Measurements from ENCODE around the gene FNDC3B. TPM values are rescaled to one million over a fixed set of nuclear protein-coding genes. Genes with fewer than 3 reads are reported as not detected.

FNDC3B gene
- total and polyA plus RNA-seq, 2 donors (not counting 1 experiment from before 2014, with no cell fraction given), result 1.2 to 9.2 TPM

DNA sequence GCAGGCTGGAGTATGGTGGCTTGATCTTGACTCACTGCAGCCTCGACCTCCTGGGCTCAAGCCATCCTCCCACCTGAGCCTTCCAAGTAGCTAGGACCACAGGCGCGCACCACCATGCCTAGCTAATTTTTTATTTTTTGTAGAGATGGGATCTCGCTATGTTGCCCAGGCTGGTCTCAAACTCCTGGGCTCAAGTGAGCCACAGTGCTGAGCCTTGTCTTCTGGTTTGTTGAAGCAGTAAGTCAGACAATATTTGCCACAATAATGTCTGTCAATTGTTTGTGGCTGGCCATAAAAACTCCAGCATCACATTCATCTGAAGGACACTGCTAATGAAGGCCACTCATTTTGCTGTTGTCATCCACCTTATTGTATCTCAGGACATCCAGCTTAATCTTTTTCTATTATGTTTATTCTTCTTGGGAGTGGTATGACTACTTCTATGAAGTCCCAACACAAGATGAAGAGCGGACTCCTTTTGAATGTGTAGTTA is 185.9 kb downstream of the FNDC3B start:
- CTCF ChIA-PET, result no interaction called here
- no peak overlapping the region for H3K9ac ChIP-seq (ENCODE audit: low read length)
- ATAC-seq (ENCODE audit: low read depth) (no peak), DNase-seq (no peak)
- H3K36me3 ChIP-seq (replicated peaks in 1 of 2; ENCODE audit: control extremely low read depth in 1 of 2, control insufficient read depth in 1 of 2, extremely low read depth in 1 of 2, insufficient read depth in 2 of 2, low read length in 1 of 2), result no peaks in the 10 kb centered on the region
- H3K4me3 Mint-ChIP-seq, result no peak overlapping the region
- H3K4me3 ChIP-seq (ENCODE audit: control extremely low read depth in 1 of 5, extremely low read depth in 1 of 5, insufficient read depth in 1 of 5, low read depth in 2 of 5, low read length in 4 of 5), result no peak overlapping the region
- H3K79me2 ChIP-seq (ENCODE audit: control insufficient read depth, insufficient read depth, low read length), result no peaks in the 10 kb centered on the region
- POLR2A ChIA-PET, result no interaction called here
- no peaks in the 10 kb centered on the region for H3K27me3 Mint-ChIP-seq
- no peak overlapping the region for H3K4me2 ChIP-seq (replicated peaks; ENCODE audit: low read depth, low read length, poor library complexity, severe bottlenecking)
- H3K9me3 Mint-ChIP-seq (ENCODE audit: insufficient read depth), result no peaks in the 10 kb centered on the region
- peaks cover 0 to 2% (median 0%) of the 10 kb centered on the region in 3 donors for H3K9me3 ChIP-seq (ENCODE audit: control extremely low read depth in 1 of 3, control insufficient read depth in 2 of 3, insufficient read depth in 1 of 3, low read length in 2 of 3)
- no peaks in the 10 kb centered on the region for H3K27me3 ChIP-seq (replicated peaks in 1 of 4; ENCODE audit: control extremely low read depth in 1 of 4, control insufficient read depth in 3 of 4, insufficient read depth in 4 of 4, low read length in 3 of 4)
- no peaks in the 10 kb centered on the region for H3K4me1 ChIP-seq (ENCODE audit: control insufficient read depth in 2 of 2, insufficient read depth in 2 of 2, low read length in 2 of 2)
- no peak overlapping the region for H3K27ac Mint-ChIP-seq
- intact Hi-C loops (cut with micrococcal nuclease), result no loop called here
- H3K4me1 Mint-ChIP-seq, result no peaks in the 10 kb centered on the region
- H3K27ac ChIP-seq (ENCODE audit: low read length in 2 of 2), result no peak overlapping the region
- 100% methylated on average over 1 of the region's 5 CpGs for WGBS (ENCODE audit: insufficient coverage)
- H2AFZ ChIP-seq (ENCODE audit: insufficient read depth, low read depth, low read length, poor library complexity, severe bottlenecking), result no peak overlapping the region
- no peaks in the 10 kb centered on the region for H4K20me1 ChIP-seq (ENCODE audit: control insufficient read depth, insufficient read depth, low read length, poor library complexity, severe bottlenecking)
- TF ChIP-seq EZH2 (IDR thresholded peaks at IDR 0.05; ENCODE audit: borderline replicate concordance, insufficient read depth, low read depth, low read length, poor library complexity, severe bottlenecking), result no peak
- TF ChIP-seq, protein P1, sequence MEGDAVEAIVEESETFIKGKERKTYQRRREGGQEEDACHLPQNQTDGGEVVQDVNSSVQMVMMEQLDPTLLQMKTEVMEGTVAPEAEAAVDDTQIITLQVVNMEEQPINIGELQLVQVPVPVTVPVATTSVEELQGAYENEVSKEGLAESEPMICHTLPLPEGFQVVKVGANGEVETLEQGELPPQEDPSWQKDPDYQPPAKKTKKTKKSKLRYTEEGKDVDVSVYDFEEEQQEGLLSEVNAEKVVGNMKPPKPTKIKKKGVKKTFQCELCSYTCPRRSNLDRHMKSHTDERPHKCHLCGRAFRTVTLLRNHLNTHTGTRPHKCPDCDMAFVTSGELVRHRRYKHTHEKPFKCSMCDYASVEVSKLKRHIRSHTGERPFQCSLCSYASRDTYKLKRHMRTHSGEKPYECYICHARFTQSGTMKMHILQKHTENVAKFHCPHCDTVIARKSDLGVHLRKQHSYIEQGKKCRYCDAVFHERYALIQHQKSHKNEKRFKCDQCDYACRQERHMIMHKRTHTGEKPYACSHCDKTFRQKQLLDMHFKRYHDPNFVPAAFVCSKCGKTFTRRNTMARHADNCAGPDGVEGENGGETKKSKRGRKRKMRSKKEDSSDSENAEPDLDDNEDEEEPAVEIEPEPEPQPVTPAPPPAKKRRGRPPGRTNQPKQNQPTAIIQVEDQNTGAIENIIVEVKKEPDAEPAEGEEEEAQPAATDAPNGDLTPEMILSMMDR (IDR thresholded peaks at IDR 0.05), result no peak

DNA sequence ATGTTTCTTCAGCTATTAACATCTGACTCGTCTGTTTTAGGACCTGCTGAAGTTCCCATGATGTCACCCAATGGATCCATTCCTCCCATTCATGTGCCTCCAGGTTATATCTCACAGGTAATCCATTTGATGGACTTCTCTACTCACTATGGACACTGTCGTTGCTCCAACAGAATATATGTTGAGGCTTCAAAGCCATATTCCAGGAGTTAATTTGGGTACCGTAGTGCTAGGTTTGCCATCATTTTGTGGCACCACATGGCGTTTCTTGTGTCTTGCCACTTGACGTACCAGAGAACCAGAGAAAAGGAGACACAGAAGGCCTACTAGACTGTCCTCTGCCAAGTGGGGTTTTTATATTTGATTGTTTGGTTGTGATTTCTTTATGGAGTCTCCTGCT is 187.5 kb downstream of the FNDC3B start:
- Histone ChIP-seq H3K9me3 (ENCODE audit: control extremely low read depth in 1 of 3, control insufficient read depth in 2 of 3, insufficient read depth in 1 of 3, low read length in 2 of 3) (peaks cover 0 to 2% (median 0%) of the 10 kb centered on the region in 3 donors), H3K4me3 (ENCODE audit: control extremely low read depth in 1 of 5, extremely low read depth in 1 of 5, insufficient read depth in 1 of 5, low read depth in 2 of 5, low read length in 4 of 5) (no peak overlapping the region), H3K27ac (ENCODE audit: low read length in 2 of 2) (no peak overlapping the region), H3K4me1 (ENCODE audit: control insufficient read depth in 2 of 2, insufficient read depth in 2 of 2, low read length in 2 of 2) (no peaks in the 10 kb centered on the region), H3K36me3 (replicated peaks in 1 of 2; ENCODE audit: control extremely low read depth in 1 of 2, control insufficient read depth in 1 of 2, extremely low read depth in 1 of 2, insufficient read depth in 2 of 2, low read length in 1 of 2) (no peaks in the 10 kb centered on the region), H3K27me3 (replicated peaks in 1 of 4; ENCODE audit: control extremely low read depth in 1 of 4, control insufficient read depth in 3 of 4, insufficient read depth in 4 of 4, low read length in 3 of 4) (no peaks in the 10 kb centered on the region), H2AFZ (ENCODE audit: insufficient read depth, low read depth, low read length, poor library complexity, severe bottlenecking) (no peak overlapping the region), H4K20me1 (ENCODE audit: control insufficient read depth, insufficient read depth, low read length, poor library complexity, severe bottlenecking) (no peaks in the 10 kb centered on the region), H3K79me2 (ENCODE audit: control insufficient read depth, insufficient read depth, low read length) (no peaks in the 10 kb centered on the region), H3K9ac (ENCODE audit: low read length) (no peak overlapping the region), H3K4me2 (replicated peaks; ENCODE audit: low read depth, low read length, poor library complexity, severe bottlenecking) (no peak overlapping the region)
- ATAC-seq (ENCODE audit: low read depth) (no peak), DNase-seq (no peak)
- Mint-ChIP-seq H3K4me3 (no peak overlapping the region), H3K4me1 (no peaks in the 10 kb centered on the region), H3K9me3 (ENCODE audit: insufficient read depth) (no peaks in the 10 kb centered on the region), H3K27ac (no peak overlapping the region), H3K27me3 (no peaks in the 10 kb centered on the region)
- 100% methylated on average over 4 of the region's 5 CpGs for WGBS (ENCODE audit: insufficient coverage)
- TF ChIP-seq, protein P1 (IDR thresholded peaks at IDR 0.05), result no peak
- TF ChIP-seq EZH2 (IDR thresholded peaks at IDR 0.05; ENCODE audit: borderline replicate concordance, insufficient read depth, low read depth, low read length, poor library complexity, severe bottlenecking), result no peak
- intact Hi-C loops (cut with micrococcal nuclease), result no loop called here
- ChIA-PET CTCF (interaction anchor here (1.2 kb wide), 1 partner anchor 24 kb away, joined by 10 read pairs; no protein-coding TSS in a partner anchor), POLR2A (no interaction called here)

Data from B cell (primary cell).